ENCODE results near the gene SLC35G6. TPM values are rescaled to one million over a fixed set of nuclear protein-coding genes. Genes with fewer than 3 reads are reported as not detected.
"Not testable (repeated sequence)": the region's sequence is repeated elsewhere in the genome, so short reads cannot be mapped to it uniquely, and the experiment has no call there.

The SLC35G6 gene
- total RNA-seq, 2 experiments from 2014 or later: not detected

DNA sequence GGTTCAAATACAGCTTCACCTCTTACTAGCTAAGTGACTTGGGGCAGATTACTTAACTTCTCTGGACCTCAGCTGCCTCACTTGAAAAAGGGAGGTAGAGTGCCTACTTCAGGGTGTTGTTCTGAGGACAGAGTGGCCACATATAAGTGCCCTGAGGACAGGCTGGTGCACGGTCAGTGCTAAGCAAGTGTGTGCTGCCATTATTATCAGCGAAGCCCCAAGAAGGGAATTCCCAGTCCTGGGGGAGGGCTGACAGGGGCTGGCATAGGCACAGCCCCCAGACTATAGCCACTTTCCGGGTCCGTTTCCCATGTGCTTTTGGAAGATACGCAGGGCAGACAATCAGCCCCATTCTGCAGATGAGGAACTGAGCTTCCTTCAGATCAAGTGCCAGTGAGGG, 4.3 kb upstream of the SLC35G6 start:
- Mint-ChIP-seq H3K27me3 (no peaks in the 10 kb centered on the region), H3K36me3 (peaks cover 13% of the 10 kb centered on the region), H3K4me1 (peaks cover 48% of the 10 kb centered on the region), H3K9me3 (no peaks in the 10 kb centered on the region), H3K4me3 (peak overlapping the region; percentile 95), H3K27ac (peak overlapping the region; percentile 89)
- DNase-seq: no peak
- ATAC-seq (ENCODE audit: low read depth): no peak
- POLR2A ChIA-PET: interaction anchor here (1.1 to 7.4 kb wide), 11 partner anchors 9 to 97 kb away, joined by 3 to 94 read pairs (median 6); partner anchors contain the start of genes FGF11, POLR2A, SENP3 and TMEM102

DNA sequence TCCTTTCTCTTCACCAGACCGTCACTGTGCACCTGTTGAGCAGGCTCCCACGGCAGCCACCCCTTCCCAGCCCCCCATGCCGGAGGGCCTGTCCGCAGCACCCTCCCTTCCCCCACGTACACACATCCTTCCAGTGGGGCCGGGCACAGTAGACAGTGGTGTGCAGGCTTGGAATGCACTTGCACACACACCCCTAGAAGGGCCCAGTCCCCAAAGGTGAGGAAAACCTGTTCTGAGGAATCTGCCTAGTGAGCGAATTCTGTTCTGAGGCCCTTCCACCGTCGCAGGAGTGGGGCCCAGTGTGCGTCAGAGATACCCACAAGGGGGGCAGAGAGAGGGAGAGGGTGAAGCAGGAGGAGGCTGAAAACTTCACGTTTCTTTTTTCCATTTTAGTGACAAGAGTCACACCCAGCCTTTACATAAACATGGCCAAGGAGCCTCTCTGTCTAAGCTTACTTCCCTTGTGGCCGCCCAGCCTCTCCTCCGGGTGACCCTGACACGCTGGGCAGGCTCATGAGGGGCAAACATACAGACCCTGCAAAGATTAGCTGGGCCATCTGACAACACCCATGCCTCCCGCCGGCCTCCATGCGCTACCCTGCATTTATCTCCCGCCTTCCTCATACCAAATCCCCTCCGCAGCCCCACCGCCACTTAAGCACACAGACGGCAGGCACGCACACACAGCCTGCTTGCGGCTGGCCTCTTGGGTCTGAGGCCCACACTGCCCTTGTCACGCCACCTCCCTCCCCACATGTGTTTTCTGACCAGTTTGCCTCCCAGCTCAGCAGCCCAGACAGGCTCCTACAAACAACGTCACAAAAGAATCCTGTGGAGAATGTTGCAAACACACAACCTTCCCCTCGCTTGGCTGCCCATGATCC, 3.6 kb upstream of the SLC35G6 start:
- Mint-ChIP-seq H3K4me1 (peaks cover 47% of the 10 kb centered on the region), H3K9me3 (no peaks in the 10 kb centered on the region), H3K4me3 (peak overlapping the region; percentile 95), H3K27ac (peak overlapping the region; percentile 89), H3K27me3 (no peaks in the 10 kb centered on the region), H3K36me3 (peaks cover 13% of the 10 kb centered on the region)
- ATAC-seq (ENCODE audit: low read depth): peak; percentile 5
- no peak for DNase-seq
- POLR2A ChIA-PET: interaction anchor here (1.1 to 7.4 kb wide), 11 partner anchors 9 to 148 kb away, joined by 3 to 94 read pairs (median 13); partner anchors contain the start of genes CHRNB1, FGF11, NEURL4 and POLR2A

DNA sequence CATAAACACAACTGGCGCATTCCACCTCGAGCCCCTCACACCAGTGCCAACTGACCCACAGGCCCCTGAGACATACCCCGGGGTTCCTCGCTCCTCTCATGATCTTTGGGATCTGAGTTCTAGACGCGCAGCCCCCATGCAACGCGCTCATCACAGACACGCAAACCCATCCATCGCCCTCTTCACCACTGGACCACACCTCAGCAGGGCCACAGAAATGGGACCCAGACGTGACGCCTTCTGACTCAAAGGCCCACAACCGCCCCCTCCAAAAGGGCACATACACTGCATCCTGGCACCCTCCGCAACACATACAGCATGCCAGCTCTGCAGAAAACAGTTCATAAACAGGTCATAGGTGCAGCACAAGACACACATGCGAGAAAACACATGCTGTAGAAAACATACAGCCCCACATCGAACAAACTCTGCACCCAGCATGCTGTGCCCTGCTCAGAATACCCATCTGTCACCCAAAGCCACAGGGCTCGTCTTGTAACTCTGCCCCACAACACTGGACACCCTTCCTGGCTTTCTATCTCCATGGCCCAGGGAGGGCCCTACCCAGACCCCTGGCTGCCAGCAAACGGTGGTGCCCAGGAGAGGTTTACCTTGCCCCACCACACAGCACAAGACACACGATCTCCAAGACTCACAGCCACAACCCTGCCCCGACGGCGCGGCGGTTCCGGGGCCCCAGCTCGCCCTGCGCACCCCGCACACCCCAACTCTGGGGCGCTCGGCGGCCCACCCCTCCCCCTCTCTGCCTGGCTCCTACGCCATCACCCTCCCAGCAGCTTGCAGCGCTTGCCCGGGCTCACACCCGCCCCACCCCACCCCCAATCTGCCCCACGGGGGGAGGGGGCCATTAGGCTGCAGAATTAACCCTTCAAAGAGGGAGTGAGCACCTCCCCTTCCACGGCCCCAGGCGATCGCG, 2.7 kb upstream of the SLC35G6 start:
- DNase-seq (peak; percentile 79), ATAC-seq (ENCODE audit: low read depth) (peak; percentile 31)
- Mint-ChIP-seq H3K27me3 (no peaks in the 10 kb centered on the region), H3K4me3 (peak overlapping the region; percentile 95), H3K27ac (peak overlapping the region; percentile 89), H3K36me3 (peaks cover 13% of the 10 kb centered on the region), H3K9me3 (no peaks in the 10 kb centered on the region), H3K4me1 (peaks cover 49% of the 10 kb centered on the region)
- POLR2A ChIA-PET: interaction anchor here (0.6 to 7.4 kb wide), 19 partner anchors 8 to 206 kb away, joined by 3 to 94 read pairs (median 6); partner anchors contain the start of genes ACAP1, CHRNB1, FGF11 and NEURL4

DNA sequence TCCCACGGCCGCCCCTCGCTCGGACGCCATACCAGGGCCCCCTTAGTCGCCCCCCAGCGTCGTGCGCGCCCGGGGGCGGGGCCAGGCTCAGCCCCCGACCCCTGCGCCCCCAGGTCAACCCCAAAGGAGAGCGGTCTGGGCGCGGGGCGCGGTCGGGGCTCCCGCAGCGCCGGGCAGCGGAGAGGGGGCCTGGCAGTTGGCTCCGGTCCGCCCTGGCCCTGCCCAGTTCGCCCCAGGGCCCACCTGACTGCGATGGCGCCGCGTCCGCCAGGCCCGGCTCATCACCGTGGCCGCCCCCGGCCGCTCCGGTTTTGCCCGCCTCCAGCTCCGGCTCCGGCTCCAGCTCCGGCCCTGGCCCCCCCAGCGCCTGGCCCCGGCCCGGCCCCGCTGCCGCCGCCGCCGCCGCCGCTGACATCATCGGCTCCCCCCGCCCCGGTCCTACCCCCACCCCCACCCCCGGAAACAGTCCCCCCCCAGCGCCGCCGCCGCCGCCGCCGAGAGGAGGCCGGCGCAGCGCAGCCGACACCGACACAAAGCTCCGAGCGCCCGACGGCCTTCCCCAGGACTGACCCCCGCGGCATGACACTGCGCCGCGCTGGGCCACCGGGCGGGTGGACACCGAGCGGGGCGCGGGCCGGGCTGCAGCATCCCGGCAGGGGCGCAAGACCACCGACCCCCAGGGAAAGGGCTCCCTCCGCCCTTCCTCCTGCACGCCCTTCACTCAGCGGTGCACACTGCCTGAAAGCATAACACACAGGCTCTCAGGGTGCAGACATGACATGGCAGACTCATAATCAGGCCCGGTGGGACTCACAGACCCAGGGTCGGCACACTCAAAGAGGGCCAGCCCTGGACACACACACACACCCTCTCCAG, 1.8 kb upstream of the SLC35G6 start, which contains the start of gene ZBTB4:
Gene ZBTB4, minus strand, starts transcription at position 419 of the 876 bp plus-strand sequence. CDS start 12,830 bp downstream, outside the sequence.
- Mint-ChIP-seq H3K9me3 (no peaks in the 10 kb centered on the region), H3K4me1 (peaks cover 49% of the 10 kb centered on the region), H3K27me3 (no peaks in the 10 kb centered on the region), H3K27ac (peak within 1 kb of the TSS; percentile 94), H3K36me3 (peaks cover 13% of the 10 kb centered on the region), H3K4me3 (peak within 1 kb of the TSS; percentile 95)
- DNase-seq (peak; percentile 82), ATAC-seq (ENCODE audit: low read depth) (peak; percentile 7)
- POLR2A ChIA-PET: interaction anchor here (0.6 to 7.4 kb wide), 24 partner anchors 7 to 917 kb away, joined by 3 to 94 read pairs (median 4); partner anchors contain the start of genes ACAP1, CHRNB1, FGF11 and FXR2

DNA sequence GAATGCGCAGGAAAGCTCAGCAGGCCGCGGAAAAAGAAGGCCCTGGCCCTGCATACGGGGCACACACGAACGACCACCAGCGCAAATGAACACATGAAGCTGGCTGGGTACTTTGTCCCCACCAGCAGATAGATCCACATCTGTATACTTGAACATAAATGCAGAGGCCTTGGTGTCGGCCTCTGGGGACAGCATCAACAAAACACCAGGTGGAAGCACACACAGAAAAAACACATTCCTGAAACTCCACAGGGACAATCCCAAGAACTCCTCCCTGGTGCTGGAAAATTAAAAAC, 1.2 kb upstream of the SLC35G6 start:
- peak overlapping the region; percentile 94 for H3K27ac Mint-ChIP-seq
- DNase-seq: no peak
- POLR2A ChIA-PET: interaction anchor here (0.6 to 7.4 kb wide), 19 partner anchors 6 to 207 kb away, joined by 3 to 94 read pairs (median 5); partner anchors contain the start of genes ACAP1, CHRNB1, FGF11 and FXR2
- peaks cover 49% of the 10 kb centered on the region for H3K4me1 Mint-ChIP-seq
- H3K27me3 Mint-ChIP-seq: no peaks in the 10 kb centered on the region
- ATAC-seq (ENCODE audit: low read depth): no peak
- H3K9me3 Mint-ChIP-seq: no peaks in the 10 kb centered on the region
- peak overlapping the region; percentile 92 for H3K4me3 Mint-ChIP-seq
- peaks cover 15% of the 10 kb centered on the region for H3K36me3 Mint-ChIP-seq

DNA sequence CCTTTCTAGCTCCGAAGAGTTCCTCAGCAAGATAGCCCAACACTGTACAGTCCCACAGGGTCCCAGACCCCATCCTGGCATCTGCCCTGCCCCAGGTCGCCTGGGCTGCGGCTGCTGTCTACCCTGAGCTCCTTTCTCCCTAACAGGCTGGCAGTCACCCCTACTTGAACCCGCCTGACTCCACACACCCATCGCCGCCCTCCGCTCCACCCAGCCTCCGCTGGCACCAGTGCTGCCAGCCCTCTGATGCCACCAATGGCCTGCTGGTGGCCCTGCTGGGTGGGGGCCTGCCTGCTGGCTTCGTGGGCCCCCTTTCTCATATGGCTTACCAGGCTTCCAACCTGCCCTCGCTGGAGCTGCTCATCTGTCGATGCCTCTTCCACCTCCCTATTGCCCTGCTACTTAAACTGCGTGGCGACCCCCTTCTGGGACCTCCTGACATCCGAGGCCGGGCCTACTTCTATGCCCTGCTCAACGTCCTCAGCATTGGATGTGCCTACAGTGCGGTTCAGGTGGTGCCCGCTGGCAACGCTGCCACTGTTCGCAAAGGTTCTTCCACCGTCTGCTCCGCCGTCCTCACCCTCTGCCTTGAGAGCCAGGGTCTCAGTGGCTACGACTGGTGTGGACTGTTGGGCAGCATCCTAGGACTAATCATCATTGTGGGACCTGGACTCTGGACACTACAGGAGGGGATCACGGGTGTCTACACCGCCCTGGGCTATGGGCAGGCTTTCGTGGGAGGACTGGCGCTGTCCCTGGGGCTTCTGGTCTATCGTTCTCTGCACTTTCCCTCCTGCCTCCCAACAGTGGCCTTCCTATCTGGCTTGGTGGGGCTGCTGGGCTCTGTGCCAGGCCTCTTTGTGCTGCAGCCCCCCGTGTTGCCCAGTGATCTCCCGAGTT, 846 bp downstream of the SLC35G6 start:
- not testable (repeated sequence) for H3K27me3 Mint-ChIP-seq

DNA sequence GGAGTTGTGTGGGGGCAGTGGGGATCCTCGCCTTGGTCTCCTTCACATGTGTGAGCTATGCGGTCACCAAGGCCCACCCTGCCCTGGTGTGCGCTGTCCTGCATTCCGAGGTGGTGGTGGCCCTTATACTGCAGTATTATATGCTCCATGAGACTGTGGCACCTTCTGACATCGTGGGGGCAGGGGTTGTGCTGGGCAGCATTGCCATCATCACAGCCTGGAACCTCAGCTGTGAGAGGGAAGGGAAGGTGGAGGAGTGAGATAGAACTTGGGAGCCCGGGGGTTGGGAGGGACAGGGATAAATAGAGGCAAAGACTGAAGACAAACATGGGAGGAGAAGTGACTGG, 1.5 kb downstream of the SLC35G6 start:
- H3K9me3 Mint-ChIP-seq; H3K27me3 Mint-ChIP-seq; ATAC-seq (ENCODE audit: low read depth); DNase-seq: not testable (repeated sequence)
- Mint-ChIP-seq H3K36me3 (peaks cover 27% of the 10 kb centered on the region), H3K27ac (peak overlapping the region; percentile 99), H3K4me1 (peaks cover 48% of the 10 kb centered on the region), H3K4me3 (peak overlapping the region; percentile 94)
- POLR2A ChIA-PET: interaction anchor here (2.2 to 6.6 kb wide), 6 partner anchors 21 to 204 kb away, joined by 15 to 65 read pairs (median 53); partner anchors contain the start of genes ACAP1, CHRNB1, FGF11 and TMEM102

More for the DNA sequence above, 846 bp downstream of the SLC35G6 start:
- H3K36me3 Mint-ChIP-seq: peaks cover 23% of the 10 kb centered on the region
- peaks cover 49% of the 10 kb centered on the region for H3K4me1 Mint-ChIP-seq
- ATAC-seq (ENCODE audit: low read depth); DNase-seq; H3K9me3 Mint-ChIP-seq: not testable (repeated sequence)
- peak overlapping the region; percentile 99 for H3K27ac Mint-ChIP-seq
- POLR2A ChIA-PET: interaction anchor here (0.6 to 7.4 kb wide), 7 partner anchors 20 to 205 kb away, joined by 4 to 66 read pairs (median 46); partner anchors contain the start of genes TMEM102, TP53 and WRAP53
- peak overlapping the region; percentile 94 for H3K4me3 Mint-ChIP-seq

DNA sequence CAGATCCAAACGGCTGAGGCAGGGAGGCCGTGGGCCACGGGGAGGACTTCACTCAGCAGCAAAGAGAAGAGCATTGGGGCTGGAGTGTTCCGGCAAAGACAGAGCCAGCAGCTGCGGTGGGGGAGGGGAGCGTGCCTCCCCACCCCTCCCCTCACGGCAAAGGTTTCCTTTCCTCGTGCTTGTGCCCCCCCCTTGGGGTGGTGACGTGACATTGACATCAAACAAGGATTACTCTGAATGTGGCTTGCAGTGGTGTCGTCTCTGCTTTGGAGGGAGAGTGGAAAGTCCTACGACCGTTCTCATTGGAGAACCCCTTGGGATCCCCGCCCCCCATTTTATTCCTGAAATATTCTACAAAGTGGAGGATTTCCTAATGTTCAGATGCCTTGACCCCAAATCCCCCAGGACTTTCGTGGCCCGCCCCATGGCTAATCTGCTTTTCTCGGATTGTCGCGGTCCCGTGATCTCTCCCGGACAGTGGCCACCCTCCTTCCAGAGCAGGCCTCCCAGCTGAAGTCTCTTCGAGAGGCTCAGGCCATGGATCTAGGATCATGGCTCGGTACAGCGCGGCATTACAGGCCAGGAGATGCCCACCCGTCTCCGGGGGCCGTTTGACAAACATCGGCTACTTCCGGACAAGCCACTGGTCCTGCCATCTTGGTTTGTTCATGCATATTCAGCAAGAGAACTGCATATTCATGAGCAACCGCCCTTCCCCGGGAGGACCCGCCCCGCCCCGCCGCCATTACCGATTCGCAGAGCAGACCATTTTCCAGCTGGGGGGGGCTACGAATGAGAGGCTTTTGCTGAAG, 2.2 kb downstream of the SLC35G6 start:
- Mint-ChIP-seq H3K4me1 (peaks cover 44% of the 10 kb centered on the region), H3K4me3 (peak overlapping the region; percentile 94), H3K27me3 (no peaks in the 10 kb centered on the region), H3K9me3 (no peaks in the 10 kb centered on the region), H3K36me3 (peaks cover 20% of the 10 kb centered on the region), H3K27ac (peak overlapping the region; percentile 99)
- POLR2A ChIA-PET: interaction anchor here (0.5 to 6.6 kb wide), 23 partner anchors 6 to 801 kb away, joined by 3 to 65 read pairs (median 8); partner anchors contain the start of genes ACAP1, CHRNB1, FGF11 and FXR2
- DNase-seq: peak; percentile 92
- ATAC-seq (ENCODE audit: low read depth): peak; percentile 49

DNA sequence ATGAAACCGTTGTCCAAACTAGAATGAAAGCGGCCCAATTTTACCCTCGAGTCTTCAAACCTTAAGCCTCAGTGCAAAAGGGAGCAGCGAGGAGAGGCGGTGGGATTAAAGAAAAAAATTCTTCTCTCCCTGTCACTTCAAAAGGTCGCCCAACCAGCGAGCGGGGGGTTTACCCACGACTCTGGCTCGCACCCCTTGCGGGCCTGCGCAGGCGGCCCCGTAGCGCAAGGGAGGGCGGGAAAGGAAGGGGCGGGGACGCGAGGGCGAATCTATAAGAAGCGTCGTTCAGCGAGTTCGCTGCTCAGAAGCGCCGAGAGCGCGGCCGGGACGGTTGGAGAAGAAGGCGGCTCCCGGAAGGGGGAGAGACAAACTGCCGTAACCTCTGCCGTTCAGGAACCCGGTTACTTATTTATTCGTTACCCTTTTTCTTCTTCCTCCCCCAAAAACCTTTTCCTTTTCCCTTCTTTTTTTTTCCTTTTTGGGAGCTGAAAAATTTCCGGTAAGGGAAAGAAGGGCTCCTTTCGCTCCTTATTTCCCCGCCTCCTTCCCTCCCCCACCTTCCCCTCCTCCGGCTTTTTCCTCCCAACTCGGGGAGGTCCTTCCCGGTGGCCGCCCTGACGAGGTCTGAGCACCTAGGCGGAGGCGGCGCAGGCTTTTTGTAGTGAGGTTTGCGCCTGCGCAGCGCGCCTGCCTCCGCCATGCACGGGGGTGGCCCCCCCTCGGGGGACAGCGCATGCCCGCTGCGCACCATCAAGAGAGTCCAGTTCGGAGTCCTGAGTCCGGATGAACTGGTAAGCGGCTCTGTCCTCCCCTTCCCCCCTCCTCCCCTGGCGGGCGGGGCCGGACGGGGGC, 3.0 kb downstream of the SLC35G6 start, which contains the start of gene POLR2A:
Gene POLR2A, plus strand, starts transcription at position 300 of the 852 bp plus-strand sequence.
- Mint-ChIP-seq H3K4me1 (peaks cover 47% of the 10 kb centered on the region), H3K27me3 (no peaks in the 10 kb centered on the region), H3K4me3 (peak within 1 kb of the TSS; percentile 94), H3K27ac (peak within 1 kb of the TSS; percentile 99), H3K9me3 (no peaks in the 10 kb centered on the region), H3K36me3 (peaks cover 21% of the 10 kb centered on the region)
- POLR2A ChIA-PET: interaction anchor here (0.5 to 6.6 kb wide), 29 partner anchors 7 to 800 kb away, joined by 3 to 65 read pairs (median 6); partner anchors contain the start of genes ACAP1, CD68, CHRNB1 and FGF11
- DNase-seq: peak; percentile 99
- peak; percentile 69 for ATAC-seq (ENCODE audit: low read depth)
